Upper lobe of left lung (tissue), 4 donors: Measurements from ENCODE around the gene CYP2F1.

Source experiments
- CTCF ChIP-seq, 6 experiments: fragments of 450-650 bp in 4 of 6; fragments of 200-600 bp in 2 of 6; sonication (generic) in 2 of 6; IDR thresholded peaks; one replicate each; pipeline ENCODE4 v1.5.1; 2016 to 2019; ENCODE audit warnings: antibody characterized with exemption in 6 of 6
- EP300 ChIP-seq, 4 donors: sonication (generic); formaldehyde crosslinking; IDR thresholded peaks; one replicate each; pipeline ENCODE4 v1.5.1; 2017; ENCODE audit warnings: antibody characterized with exemption in 4 of 4, control low read depth in 2 of 4

GRCh38 chr19:41134616-41135015 lies 20.4 kb downstream of the CYP2F1 start:
- no peak for TF ChIP-seq CTCF (IDR thresholded peaks at IDR 0.05)
- no peak for TF ChIP-seq EP300 (IDR thresholded peaks at IDR 0.05)
